GM11168 (cell line): ENCODE data around the gene SLAIN2.
"Not testable (repeated sequence)": the region's sequence is repeated elsewhere in the genome, so short reads cannot be mapped to it uniquely, and the experiment has no call there.

Source experiments
- in situ Hi-C: fragments of 300-500 bp; cut with MboI; formaldehyde crosslinking; loops from one replicate; pipeline ENCODE4 v1.12.0; 2022; ENCODE audit warnings: low sequenced_read_pairs; ENCODE audit not compliant: unreplicated experiment

SLAIN2 gene

GRCh38 chr4:48429709-48430474 lies 88.6 kb downstream of the SLAIN2 start:
- in situ Hi-C loops = no loop called here

DNA sequence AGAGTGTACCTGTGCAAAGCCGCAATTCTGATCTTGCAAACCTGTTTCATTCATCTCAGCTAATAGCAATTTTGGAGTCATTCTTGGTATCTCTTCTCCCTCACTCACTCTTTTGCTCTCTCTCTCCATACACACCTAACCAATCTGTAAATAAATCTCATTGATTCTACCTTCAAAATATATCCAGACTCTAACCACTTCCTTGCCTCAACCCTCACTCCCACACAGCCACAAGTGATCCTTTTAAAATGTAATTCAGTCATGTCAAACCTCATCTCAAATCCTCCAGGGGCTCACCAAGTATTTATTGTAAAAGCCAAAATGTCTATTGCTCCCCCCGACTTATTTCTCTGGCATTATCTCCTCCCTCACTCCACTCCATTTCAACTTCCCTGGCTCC lies 90.1 kb downstream of the SLAIN2 start:
- in situ Hi-C loops = no loop called here

- in situ Hi-C loops = no loop called here
These were observed 90.7 kb downstream of the SLAIN2 start for GRCh38 chr4:48432017-48432416.

GRCh38 chr4:48436318-48436717 lies 95.0 kb downstream of the SLAIN2 start:
- in situ Hi-C loops = no loop called here

GRCh38 chr4:48439988-48440387 lies 98.7 kb downstream of the SLAIN2 start:
- in situ Hi-C loops = no loop called here

- in situ Hi-C loops = not testable (repeated sequence)
These were observed 99.6 kb downstream of the SLAIN2 start for GRCh38 chr4:48440914-48441313.

DNA sequence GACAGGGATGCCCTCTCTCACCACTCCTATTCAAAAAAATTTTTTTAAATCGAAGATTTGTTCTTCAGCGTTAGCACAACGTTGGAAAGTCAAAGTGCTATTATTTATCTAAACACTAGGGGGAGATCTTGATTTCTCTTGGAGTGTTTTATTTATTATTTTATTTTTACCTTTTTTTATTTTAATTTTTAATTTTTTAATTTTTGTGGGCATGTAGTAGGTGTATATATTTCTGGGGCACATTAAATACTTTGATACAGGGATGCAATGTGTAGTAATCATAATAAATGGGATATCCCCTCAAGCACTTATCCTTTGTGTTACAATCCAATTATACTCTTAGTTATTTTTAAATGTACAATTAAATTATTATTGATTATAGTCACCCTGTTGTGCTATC lies 104.4 kb downstream of the SLAIN2 start:
- in situ Hi-C loops = no loop called here

DNA sequence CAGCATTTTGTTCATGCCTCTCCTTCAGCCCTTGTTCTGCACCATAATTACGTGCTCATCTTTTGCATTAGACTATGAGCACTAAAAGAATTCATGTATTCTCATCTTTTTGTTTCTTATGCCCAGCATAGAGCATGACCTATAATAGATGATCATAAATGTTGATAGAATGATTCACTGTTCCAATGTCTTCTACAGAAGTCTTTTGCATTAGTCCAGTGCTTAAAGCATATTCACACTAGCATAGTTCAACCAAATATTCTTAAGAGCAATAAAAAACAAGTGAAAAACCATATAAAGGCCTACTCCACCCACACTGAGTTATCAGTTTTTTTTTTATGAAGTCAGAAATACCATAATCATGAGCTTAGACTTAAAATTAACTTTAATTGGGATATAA lies 105.3 kb downstream of the SLAIN2 start:
- in situ Hi-C loops = no loop called here

- in situ Hi-C loops = no loop called here
These were observed 107.8 kb downstream of the SLAIN2 start for GRCh38 chr4:48449151-48449550.

DNA sequence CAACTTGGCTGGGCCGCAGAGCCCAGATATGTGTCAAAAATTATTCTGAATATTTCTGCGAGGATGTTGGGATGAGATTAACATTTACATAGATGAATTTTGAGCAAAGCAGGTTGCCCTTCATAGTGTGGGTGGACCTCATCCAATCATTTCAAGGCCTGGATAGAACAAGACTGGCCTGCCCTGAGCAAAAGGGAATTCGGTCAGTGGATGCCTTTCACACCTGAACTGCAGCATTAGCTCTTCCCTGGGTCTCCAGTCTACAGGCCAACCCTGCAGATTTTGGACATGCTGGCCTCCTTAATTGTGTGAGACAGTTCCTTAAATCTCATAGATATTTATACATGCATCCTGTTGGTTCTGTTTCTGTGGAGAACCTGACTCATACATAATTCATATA lies 109.4 kb downstream of the SLAIN2 start:
- in situ Hi-C loops = no loop called here

- in situ Hi-C loops = not testable (repeated sequence)
These were observed 110.3 kb downstream of the SLAIN2 start for GRCh38 chr4:48451656-48452055.

- in situ Hi-C loops = no loop called here
These were observed 113.3 kb downstream of the SLAIN2 start for GRCh38 chr4:48454591-48454990.

- in situ Hi-C loops = no loop called here
These were observed 119.7 kb downstream of the SLAIN2 start for GRCh38 chr4:48461000-48461399.

GRCh38 chr4:48462363-48462762 lies 121.0 kb downstream of the SLAIN2 start:
- in situ Hi-C loops = no loop called here

DNA sequence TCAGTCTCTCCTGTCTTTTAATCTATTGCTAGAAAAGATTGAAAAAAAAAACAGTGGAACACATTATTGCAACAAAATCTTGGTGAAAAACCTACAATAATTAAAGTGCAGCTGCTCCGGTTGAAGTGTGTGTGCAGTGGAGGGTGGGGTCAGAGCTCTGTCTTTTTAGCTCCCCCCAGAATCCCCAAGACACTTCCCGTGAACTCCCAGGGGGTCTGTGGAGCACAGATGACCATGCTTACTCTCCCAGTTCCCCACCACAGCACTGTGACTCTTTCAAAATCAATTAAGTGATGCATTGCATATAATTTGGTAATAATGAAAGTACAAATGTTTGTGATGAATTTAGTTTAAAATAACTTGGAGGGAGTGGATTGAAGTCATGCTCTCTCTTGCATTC lies 126.1 kb downstream of the SLAIN2 start:
- in situ Hi-C loops = no loop called here

- in situ Hi-C loops = no loop called here
These were observed 126.6 kb downstream of the SLAIN2 start for GRCh38 chr4:48467891-48468290.

- in situ Hi-C loops = no loop called here
These were observed 128.8 kb downstream of the SLAIN2 start for GRCh38 chr4:48470137-48470536.

- in situ Hi-C loops = no loop called here
These were observed 129.2 kb downstream of the SLAIN2 start for GRCh38 chr4:48470570-48470969.

- in situ Hi-C loops = no loop called here
These were observed 131.5 kb downstream of the SLAIN2 start for GRCh38 chr4:48472794-48473193.

GRCh38 chr4:48475770-48476169 lies 134.4 kb downstream of the SLAIN2 start:
- in situ Hi-C loops = no loop called here
